KMS-11 (cell line): ENCODE results near the gene STUM.

Experiments used
- H2AFZ ChIP-seq: fragments of 200-600 bp; sonication (generic); 2 replicates; pipeline ENCODE4 v1.6.1; 2016; ENCODE audit warnings: antibody characterized with exemption, mixed run types, low read depth
- H3K27ac ChIP-seq: fragments of 200-600 bp; sonication (generic); 2 replicates; pipeline ENCODE4 v1.6.1; 2016; ENCODE audit warnings: mild to moderate bottlenecking, mixed run types
- H3K27me3 ChIP-seq: fragments of 200-600 bp; sonication (generic); 2 replicates; pipeline ENCODE4 v1.6.1; 2017; ENCODE audit warnings: mild to moderate bottlenecking, low read depth, mixed run types, moderate library complexity; ENCODE audit not compliant: insufficient read depth
- H3K36me3 ChIP-seq: fragments of 200-600 bp; sonication (generic); 2 replicates; pipeline ENCODE4 v1.6.1; 2017; ENCODE audit warnings: mild to moderate bottlenecking, mixed run types; ENCODE audit not compliant: insufficient read depth
- H3K4me1 ChIP-seq: fragments of 200-600 bp; sonication (generic); 2 replicates; pipeline ENCODE4 v1.6.1; 2016; ENCODE audit warnings: mild to moderate bottlenecking, low read depth, mixed run types; ENCODE audit not compliant: poor library complexity, severe bottlenecking
- H3K4me2 ChIP-seq: fragments of 200-600 bp; sonication (generic); 2 replicates; pipeline ENCODE4 v1.7.0; 2016; ENCODE audit warnings: mild to moderate bottlenecking, mixed run types
- H3K4me3 ChIP-seq: fragments of 200-600 bp; sonication (generic); IDR thresholded peaks from 2 replicates; pipeline ENCODE4 v1.6.1; 2017; ENCODE audit warnings: low read depth, low read length, mixed read lengths; ENCODE audit not compliant: insufficient read depth
- H3K79me2 ChIP-seq: fragments of 200-600 bp; sonication (generic); 2 replicates; pipeline ENCODE4 v1.6.1; 2016; ENCODE audit warnings: low read depth, mixed run types; ENCODE audit not compliant: insufficient read depth
- H3K9ac ChIP-seq: fragments of 200-600 bp; sonication (generic); 2 replicates; pipeline ENCODE4 v1.6.1; 2016; ENCODE audit warnings: mild to moderate bottlenecking, mixed run types
- H4K20me1 ChIP-seq: fragments of 200-600 bp; sonication (generic); 2 replicates; pipeline ENCODE4 v1.6.1; 2016; ENCODE audit warnings: mild to moderate bottlenecking, mixed run types; ENCODE audit not compliant: insufficient read depth
- TF ChIP-seq, protein P1 (sequence below): fragments of 200-600 bp; sonication (generic); conservative IDR thresholded peaks from 2 replicates; pipeline ENCODE4 v1.6.1; 2017; ENCODE audit warnings: low read depth, mild to moderate bottlenecking, antibody characterized with exemption, low read length, moderate library complexity, mixed read lengths

Gene STUM

DNA sequence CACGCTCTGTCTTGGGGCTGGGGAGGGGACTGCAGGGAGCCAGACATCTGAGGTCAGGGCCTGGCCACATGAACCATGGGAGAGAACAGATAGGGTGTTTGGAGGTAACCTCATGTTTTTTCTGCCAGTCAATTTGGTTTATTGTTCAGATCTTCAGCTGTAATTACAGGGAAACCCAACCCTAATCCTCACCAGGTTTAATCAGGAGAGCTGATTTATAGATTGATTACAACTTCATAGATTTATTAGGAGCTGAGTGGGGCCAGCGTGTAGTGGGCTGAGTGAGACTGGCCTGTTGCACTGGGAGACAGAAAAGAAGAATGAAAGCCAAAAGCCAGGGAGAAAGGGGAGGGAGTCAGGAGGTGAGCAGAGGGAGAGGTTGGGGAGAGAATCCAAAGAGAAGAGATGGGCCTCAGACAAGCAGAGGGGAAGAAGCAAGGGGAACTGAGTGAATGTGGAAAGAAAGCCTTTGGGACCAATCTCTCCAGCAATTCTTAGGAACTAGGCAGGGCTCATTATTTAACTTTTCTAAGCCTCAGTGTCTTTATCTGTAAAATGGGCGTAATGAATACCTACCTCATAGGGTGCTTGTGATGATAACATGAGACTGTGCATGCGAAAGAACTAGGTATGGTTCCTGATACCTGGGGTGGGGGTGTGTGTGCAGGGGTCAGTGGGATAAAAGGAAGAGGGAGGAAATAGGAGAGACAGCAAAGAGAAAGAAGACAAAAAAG is 17.0 kb upstream of the STUM start:
- no peaks in the 10 kb centered on the region for H3K4me1 ChIP-seq
- no peaks in the 10 kb centered on the region for H3K79me2 ChIP-seq
- H3K4me3 ChIP-seq: no peak overlapping the region
- H4K20me1 ChIP-seq: no peaks in the 10 kb centered on the region
- H3K36me3 ChIP-seq: no peaks in the 10 kb centered on the region
- H2AFZ ChIP-seq: no peak overlapping the region
- H3K9ac ChIP-seq: no peak overlapping the region
- H3K27me3 ChIP-seq: no peaks in the 10 kb centered on the region
- no peak overlapping the region for H3K4me2 ChIP-seq
- no peak overlapping the region for H3K27ac ChIP-seq
- TF ChIP-seq, protein P1, sequence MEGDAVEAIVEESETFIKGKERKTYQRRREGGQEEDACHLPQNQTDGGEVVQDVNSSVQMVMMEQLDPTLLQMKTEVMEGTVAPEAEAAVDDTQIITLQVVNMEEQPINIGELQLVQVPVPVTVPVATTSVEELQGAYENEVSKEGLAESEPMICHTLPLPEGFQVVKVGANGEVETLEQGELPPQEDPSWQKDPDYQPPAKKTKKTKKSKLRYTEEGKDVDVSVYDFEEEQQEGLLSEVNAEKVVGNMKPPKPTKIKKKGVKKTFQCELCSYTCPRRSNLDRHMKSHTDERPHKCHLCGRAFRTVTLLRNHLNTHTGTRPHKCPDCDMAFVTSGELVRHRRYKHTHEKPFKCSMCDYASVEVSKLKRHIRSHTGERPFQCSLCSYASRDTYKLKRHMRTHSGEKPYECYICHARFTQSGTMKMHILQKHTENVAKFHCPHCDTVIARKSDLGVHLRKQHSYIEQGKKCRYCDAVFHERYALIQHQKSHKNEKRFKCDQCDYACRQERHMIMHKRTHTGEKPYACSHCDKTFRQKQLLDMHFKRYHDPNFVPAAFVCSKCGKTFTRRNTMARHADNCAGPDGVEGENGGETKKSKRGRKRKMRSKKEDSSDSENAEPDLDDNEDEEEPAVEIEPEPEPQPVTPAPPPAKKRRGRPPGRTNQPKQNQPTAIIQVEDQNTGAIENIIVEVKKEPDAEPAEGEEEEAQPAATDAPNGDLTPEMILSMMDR: no peak

DNA sequence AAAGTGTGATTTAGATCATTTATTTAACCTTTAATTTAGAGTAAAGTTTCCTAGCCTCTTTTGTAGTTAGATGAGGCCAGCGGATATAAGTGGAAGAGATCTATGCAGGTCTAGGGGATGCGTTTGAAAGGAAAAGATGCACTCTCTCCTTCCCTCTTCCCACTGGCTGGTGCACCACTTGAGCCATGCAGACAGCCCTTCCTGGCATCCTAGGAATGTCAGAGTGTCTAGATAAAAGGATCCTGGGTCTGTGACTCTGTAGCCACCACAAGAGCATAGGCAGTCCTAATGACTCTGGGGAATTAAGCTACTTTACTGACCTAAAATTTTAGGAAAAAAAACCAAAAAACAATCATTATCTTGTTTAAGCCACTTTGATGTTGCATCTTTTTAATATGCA is 16.0 kb upstream of the STUM start:
- TF ChIP-seq, protein P1: no peak
- Histone ChIP-seq H3K4me2 (no peak overlapping the region), H3K27me3 (no peaks in the 10 kb centered on the region), H3K9ac (no peak overlapping the region), H3K79me2 (no peaks in the 10 kb centered on the region), H3K36me3 (no peaks in the 10 kb centered on the region), H3K27ac (no peak overlapping the region), H2AFZ (no peak overlapping the region), H3K4me3 (no peak overlapping the region), H3K4me1 (no peaks in the 10 kb centered on the region), H4K20me1 (no peaks in the 10 kb centered on the region)

DNA sequence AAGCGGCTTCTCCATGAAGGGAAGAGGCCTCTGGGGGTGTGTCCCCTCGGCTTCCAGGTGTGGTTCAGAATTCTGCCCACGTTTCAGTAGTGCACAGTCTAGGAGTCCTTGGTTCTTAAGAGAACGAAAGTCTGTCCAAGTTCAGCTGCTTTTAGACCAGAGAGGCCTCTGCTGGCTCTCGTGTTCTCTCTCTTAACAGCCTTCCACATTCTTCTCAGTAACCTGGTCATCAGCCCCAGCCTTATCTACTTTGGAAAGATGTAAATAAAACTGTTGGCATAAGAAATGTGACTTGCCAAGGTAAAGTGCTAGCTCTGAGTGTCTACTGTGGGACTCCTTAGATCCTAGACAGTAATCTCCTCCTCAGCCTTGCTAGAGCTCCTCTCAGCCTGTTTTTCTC is 15.3 kb upstream of the STUM start:
- H3K27me3 ChIP-seq: no peaks in the 10 kb centered on the region
- no peak overlapping the region for H3K9ac ChIP-seq
- H4K20me1 ChIP-seq: no peaks in the 10 kb centered on the region
- H3K4me1 ChIP-seq: no peaks in the 10 kb centered on the region
- H3K4me3 ChIP-seq: no peak overlapping the region
- no peak overlapping the region for H2AFZ ChIP-seq
- H3K79me2 ChIP-seq: no peaks in the 10 kb centered on the region
- TF ChIP-seq, protein P1: no peak
- H3K27ac ChIP-seq: no peak overlapping the region
- no peak overlapping the region for H3K4me2 ChIP-seq
- no peaks in the 10 kb centered on the region for H3K36me3 ChIP-seq

DNA sequence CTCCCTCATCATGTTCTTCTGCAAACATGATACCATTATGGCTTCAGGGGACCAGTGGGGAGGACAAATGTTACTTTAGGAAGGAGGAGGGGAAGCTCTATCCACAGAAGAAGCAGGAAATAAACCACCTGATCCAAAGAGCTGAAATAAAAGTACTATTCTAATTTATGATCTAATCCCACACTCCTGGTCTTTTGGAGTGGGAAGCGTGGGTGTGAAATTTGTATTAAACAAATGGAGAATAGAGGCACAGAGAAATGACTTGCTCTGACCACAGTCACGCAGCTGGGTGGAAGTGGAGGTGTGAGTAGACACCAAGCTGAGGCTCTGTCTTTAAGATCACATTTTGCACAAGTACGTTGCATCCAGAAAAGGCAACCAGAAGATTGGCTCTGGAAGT is 14.5 kb upstream of the STUM start:
- TF ChIP-seq, protein P1: no peak
- Histone ChIP-seq H2AFZ (no peak overlapping the region), H4K20me1 (no peaks in the 10 kb centered on the region), H3K4me3 (no peak overlapping the region), H3K36me3 (no peaks in the 10 kb centered on the region), H3K9ac (no peak overlapping the region), H3K4me1 (no peaks in the 10 kb centered on the region), H3K27me3 (no peaks in the 10 kb centered on the region), H3K4me2 (no peak overlapping the region), H3K79me2 (no peaks in the 10 kb centered on the region), H3K27ac (no peak overlapping the region)
